MM.1S (cell line): ENCODE measurements around the gene MRPL47.

Source experiments
- DNase-seq: peaks from one replicate; pipeline ENCODE4 v3.0.0-alpha.2; 2015
- H2AFZ ChIP-seq: fragments of 300-600 bp; sonication (generic); 2 replicates; pipeline ENCODE4 v1.6.0; 2016; ENCODE audit warnings: antibody characterized with exemption, low read length
- H3F3A ChIP-seq: fragments of 300-600 bp; sonication (generic); 2 replicates; pipeline ENCODE4 v1.6.1; 2016; ENCODE audit warnings: mild to moderate bottlenecking, antibody characterized with exemption, low read length, moderate library complexity, mixed read lengths; ENCODE audit not compliant: insufficient read depth
- H3K27ac ChIP-seq: fragments of 300-600 bp; sonication (generic); 2 replicates; pipeline ENCODE4 v1.5.1; 2016; ENCODE audit warnings: mild to moderate bottlenecking, low read length
- H3K27me3 ChIP-seq: fragments of 300-600 bp; sonication (generic); replicated peaks from 2 replicates; pipeline ENCODE4 v1.6.0; 2016; ENCODE audit warnings: low read length; ENCODE audit not compliant: insufficient read depth
- H3K36me3 ChIP-seq: fragments of 300-600 bp; sonication (generic); replicated peaks from 2 replicates; pipeline ENCODE4 v1.6.1; 2016; ENCODE audit warnings: mild to moderate bottlenecking, low read length, mixed read lengths; ENCODE audit not compliant: insufficient read depth
- H3K4me1 ChIP-seq: fragments of 300-600 bp; sonication (generic); 2 replicates; pipeline ENCODE4 v1.6.1; 2016; ENCODE audit warnings: low read length, mixed read lengths
- H3K4me2 ChIP-seq: fragments of 300-600 bp; sonication (generic); 2 replicates; pipeline ENCODE4 v1.6.0; 2016; ENCODE audit warnings: low read depth, low read length
- H3K4me3 ChIP-seq: fragments of 300-600 bp; sonication (generic); 2 replicates; pipeline ENCODE4 v1.5.1; 2016; ENCODE audit warnings: low read length, mixed read lengths
- H3K79me2 ChIP-seq: fragments of 300-600 bp; sonication (generic); 2 replicates; pipeline ENCODE4 v1.6.1; 2016; ENCODE audit warnings: mixed run types, low read length, mixed read lengths
- H3K9ac ChIP-seq: fragments of 300-600 bp; sonication (generic); 2 replicates; pipeline ENCODE4 v1.6.1; 2016; ENCODE audit warnings: low read length, mixed read lengths
- H3K9me2 ChIP-seq: fragments of 300-600 bp; sonication (generic); replicated peaks from 2 replicates; pipeline ENCODE4 v1.6.1; 2016; ENCODE audit warnings: mild to moderate bottlenecking, low read length, mixed read lengths; ENCODE audit not compliant: insufficient read depth
- H3K9me3 ChIP-seq: fragments of 300-600 bp; sonication (generic); replicated peaks from 2 replicates; pipeline ENCODE4 v1.6.1; 2016; ENCODE audit warnings: mild to moderate bottlenecking, low read length, mixed read lengths; ENCODE audit not compliant: insufficient read depth
- H4K20me1 ChIP-seq: fragments of 300-600 bp; sonication (generic); 2 replicates; pipeline ENCODE4 v1.6.1; 2016; ENCODE audit warnings: mild to moderate bottlenecking, low read length, moderate library complexity, mixed read lengths; ENCODE audit not compliant: insufficient read depth
- EZH2 ChIP-seq: fragments of 300-600 bp; sonication (generic); optimal IDR thresholded peaks from 2 replicates; pipeline ENCODE3; 2017; ENCODE audit warnings: low read depth, mild to moderate bottlenecking, antibody characterized with exemption, low read length, mixed read lengths
- EZH2phosphoT487 ChIP-seq: fragments of 300-600 bp; sonication (generic); IDR thresholded peaks from 2 replicates; pipeline ENCODE4 v1.6.1; 2018; ENCODE audit warnings: antibody characterized with exemption, low read length
- TF ChIP-seq, protein P1 (sequence below): fragments of 300-600 bp; sonication (generic); IDR thresholded peaks from 2 replicates; pipeline ENCODE4 v1.5.1; 2016; ENCODE audit warnings: antibody characterized with exemption, low read length, mixed read lengths

Gene MRPL47

DNA sequence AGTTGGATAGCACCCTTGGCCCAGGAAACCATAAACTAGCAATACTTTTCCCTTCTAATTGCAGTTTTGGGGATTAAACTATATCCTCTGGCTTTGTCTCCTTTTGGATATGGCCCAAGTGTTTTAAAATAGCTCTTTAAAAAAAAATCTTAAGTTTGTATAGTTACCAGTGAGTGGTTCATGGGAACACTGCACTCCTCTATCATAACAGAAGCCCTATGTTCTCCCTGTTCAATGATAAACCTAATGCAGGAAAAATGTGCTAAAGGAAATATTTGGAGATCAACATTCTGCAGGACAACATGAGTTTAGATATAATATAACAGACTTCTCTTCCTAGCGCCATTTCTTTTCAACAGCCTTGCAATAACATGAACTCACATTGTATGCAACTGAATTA is 13.1 kb downstream of the MRPL47 start:
- Histone ChIP-seq H3K9ac (no peak overlapping the region), H2AFZ (no peak overlapping the region), H3K4me3 (no peak overlapping the region), H3K27ac (no peak overlapping the region), H3K79me2 (no peaks in the 10 kb centered on the region), H3K36me3 (peaks cover 49% of the 10 kb centered on the region), H3K9me2 (no peaks in the 10 kb centered on the region), H3K4me2 (no peak overlapping the region), H3F3A (peaks cover 18% of the 10 kb centered on the region), H4K20me1 (no peaks in the 10 kb centered on the region), H3K27me3 (no peaks in the 10 kb centered on the region), H3K9me3 (no peaks in the 10 kb centered on the region), H3K4me1 (no peaks in the 10 kb centered on the region)
- no peak for DNase-seq
- TF ChIP-seq EZH2 = no peak

DNA sequence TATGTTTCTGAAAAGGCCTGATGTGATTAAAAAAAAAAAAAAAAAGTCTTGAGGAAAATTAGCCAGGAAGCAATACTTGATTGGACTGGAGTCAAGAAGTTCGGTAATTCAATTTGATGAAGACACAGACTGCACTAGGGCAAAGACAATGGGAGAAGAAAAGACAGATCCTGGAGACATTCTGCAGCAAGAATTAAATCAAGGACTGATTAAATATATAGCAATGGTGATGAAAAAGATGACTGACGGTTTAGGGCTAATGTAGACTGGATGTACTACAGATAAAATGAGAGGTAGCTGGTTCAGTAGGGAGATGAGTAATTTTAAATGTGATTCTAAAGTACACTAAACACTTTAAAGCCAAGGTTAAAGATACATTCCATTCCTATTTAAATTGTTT is 13.8 kb downstream of the MRPL47 start:
- Histone ChIP-seq H3F3A (peaks cover 18% of the 10 kb centered on the region), H3K36me3 (peaks cover 53% of the 10 kb centered on the region), H3K4me3 (no peak overlapping the region), H3K9me3 (no peaks in the 10 kb centered on the region), H3K27me3 (no peaks in the 10 kb centered on the region), H3K79me2 (no peaks in the 10 kb centered on the region), H3K27ac (no peak overlapping the region), H3K4me1 (no peaks in the 10 kb centered on the region), H3K4me2 (no peak overlapping the region), H4K20me1 (no peaks in the 10 kb centered on the region), H2AFZ (no peak overlapping the region), H3K9ac (no peak overlapping the region), H3K9me2 (no peaks in the 10 kb centered on the region)
- DNase-seq = no peak
- TF ChIP-seq, protein P1, sequence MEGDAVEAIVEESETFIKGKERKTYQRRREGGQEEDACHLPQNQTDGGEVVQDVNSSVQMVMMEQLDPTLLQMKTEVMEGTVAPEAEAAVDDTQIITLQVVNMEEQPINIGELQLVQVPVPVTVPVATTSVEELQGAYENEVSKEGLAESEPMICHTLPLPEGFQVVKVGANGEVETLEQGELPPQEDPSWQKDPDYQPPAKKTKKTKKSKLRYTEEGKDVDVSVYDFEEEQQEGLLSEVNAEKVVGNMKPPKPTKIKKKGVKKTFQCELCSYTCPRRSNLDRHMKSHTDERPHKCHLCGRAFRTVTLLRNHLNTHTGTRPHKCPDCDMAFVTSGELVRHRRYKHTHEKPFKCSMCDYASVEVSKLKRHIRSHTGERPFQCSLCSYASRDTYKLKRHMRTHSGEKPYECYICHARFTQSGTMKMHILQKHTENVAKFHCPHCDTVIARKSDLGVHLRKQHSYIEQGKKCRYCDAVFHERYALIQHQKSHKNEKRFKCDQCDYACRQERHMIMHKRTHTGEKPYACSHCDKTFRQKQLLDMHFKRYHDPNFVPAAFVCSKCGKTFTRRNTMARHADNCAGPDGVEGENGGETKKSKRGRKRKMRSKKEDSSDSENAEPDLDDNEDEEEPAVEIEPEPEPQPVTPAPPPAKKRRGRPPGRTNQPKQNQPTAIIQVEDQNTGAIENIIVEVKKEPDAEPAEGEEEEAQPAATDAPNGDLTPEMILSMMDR = no peak
- TF ChIP-seq EZH2 (no peak), EZH2phosphoT487 (no peak)

DNA sequence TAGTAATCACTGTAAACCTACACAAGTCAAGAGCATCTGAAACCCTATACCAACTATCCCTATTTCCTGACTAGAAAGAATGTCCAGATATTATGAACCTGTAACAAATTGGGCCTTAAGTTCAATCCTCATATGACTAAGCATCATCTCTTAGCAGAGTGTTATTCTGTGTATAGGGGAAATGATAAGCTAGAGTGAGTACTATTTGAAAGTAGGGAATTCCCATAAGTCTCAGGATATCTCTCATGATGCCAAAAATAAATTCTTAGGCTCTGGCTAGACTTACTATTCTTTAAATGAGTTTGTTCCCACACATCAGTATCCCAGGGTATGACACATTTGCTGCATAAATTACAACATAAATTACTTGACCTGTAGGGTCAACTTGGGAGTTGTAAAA is 15.3 kb downstream of the MRPL47 start:
- Histone ChIP-seq H3K36me3 (peaks cover 58% of the 10 kb centered on the region), H4K20me1 (no peaks in the 10 kb centered on the region), H3K9me3 (no peaks in the 10 kb centered on the region), H3K4me2 (no peak overlapping the region), H3K9me2 (no peaks in the 10 kb centered on the region), H2AFZ (no peak overlapping the region), H3K79me2 (no peaks in the 10 kb centered on the region), H3F3A (peaks cover 18% of the 10 kb centered on the region), H3K4me3 (no peak overlapping the region), H3K9ac (no peak overlapping the region), H3K27ac (no peak overlapping the region), H3K4me1 (no peaks in the 10 kb centered on the region), H3K27me3 (no peaks in the 10 kb centered on the region)
- TF ChIP-seq, protein P1 = no peak
- no peak for TF ChIP-seq EZH2phosphoT487
- TF ChIP-seq EZH2 = no peak
- DNase-seq = no peak

DNA sequence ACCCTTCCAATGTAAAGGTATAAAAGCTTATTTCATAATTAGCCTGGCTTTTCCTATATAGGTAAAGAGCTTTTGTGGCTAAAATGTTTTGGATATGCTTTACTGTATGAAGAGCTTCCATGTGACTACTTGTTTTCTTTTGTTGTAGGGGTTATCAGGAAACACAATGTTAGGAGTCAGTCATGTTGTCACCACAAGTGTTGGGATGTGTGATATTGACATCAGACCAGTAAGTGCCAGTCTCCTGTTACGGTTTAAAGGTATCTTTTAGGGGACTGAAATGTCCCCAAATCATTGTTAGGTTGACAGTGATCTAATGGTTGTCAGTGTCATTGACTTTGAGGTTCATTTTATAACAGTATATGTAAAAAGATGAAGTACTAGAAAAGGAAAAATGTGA is 23.4 kb downstream of the MRPL47 start:
- Histone ChIP-seq H3K4me2 (no peak overlapping the region), H3K27ac (no peak overlapping the region), H3K36me3 (peaks cover 35% of the 10 kb centered on the region), H3K9ac (no peak overlapping the region), H3K4me1 (no peaks in the 10 kb centered on the region), H3K4me3 (no peak overlapping the region), H3K27me3 (no peaks in the 10 kb centered on the region), H3K79me2 (0 out of 2 replicates have a peak, but pooled peaks cover 3% of the 10 kb centered on the region), H3F3A (no peaks in the 10 kb centered on the region), H3K9me3 (no peaks in the 10 kb centered on the region; the same call in 1 of the 2 replicates), H3K9me2 (no peaks in the 10 kb centered on the region), H2AFZ (no peak overlapping the region), H4K20me1 (no peaks in the 10 kb centered on the region)
- no peak for DNase-seq
- TF ChIP-seq, protein P1 = no peak
- TF ChIP-seq EZH2 (no peak), EZH2phosphoT487 (no peak)
